Measurements from ENCODE around the gene CDH23.
"Not testable (repeated sequence)": the region's sequence is repeated elsewhere in the genome, so short reads cannot be mapped to it uniquely, and the experiment has no call there.

Gene CDH23

DNA sequence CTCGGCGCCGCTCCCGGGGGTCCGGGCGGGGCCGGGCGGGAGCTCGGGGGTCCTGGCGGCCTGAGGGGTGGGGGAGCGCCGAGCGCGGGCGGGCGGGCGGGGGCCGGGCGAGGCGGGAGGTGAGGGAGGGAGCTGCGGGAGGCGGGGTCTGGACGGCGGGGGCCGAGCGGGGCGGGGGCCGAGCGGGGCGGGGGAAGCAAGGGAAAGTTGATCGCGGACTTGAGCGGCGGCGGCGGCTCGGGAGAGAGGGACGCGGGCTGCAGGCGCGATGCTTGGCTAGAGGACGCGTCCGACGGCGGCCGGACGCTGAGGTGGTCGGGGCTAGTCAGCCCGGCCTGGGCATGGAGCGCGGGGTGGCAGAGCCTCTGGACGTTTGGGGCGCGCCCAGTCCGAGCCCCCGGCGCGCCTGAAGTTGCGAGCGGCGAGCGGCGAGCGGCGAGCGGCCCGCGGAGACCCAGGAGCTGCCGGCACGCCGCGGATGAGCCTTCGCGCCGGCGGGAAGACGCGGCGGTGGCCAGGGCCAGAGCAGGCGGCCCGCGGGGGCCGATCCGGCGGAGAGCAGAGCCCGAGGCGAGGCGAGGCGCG, at the start of gene CDH23:
TSS of gene CDH23 (plus strand) at position 210 of the 585 bp plus-strand sequence. CDS start 42,912 bp downstream, outside the sequence.
- DNase-seq: no peak

- DNase-seq: no peak
Measured at GRCh38 chr10:71347587-71348395, 48.9 kb upstream of the CDH23 start.

DNA sequence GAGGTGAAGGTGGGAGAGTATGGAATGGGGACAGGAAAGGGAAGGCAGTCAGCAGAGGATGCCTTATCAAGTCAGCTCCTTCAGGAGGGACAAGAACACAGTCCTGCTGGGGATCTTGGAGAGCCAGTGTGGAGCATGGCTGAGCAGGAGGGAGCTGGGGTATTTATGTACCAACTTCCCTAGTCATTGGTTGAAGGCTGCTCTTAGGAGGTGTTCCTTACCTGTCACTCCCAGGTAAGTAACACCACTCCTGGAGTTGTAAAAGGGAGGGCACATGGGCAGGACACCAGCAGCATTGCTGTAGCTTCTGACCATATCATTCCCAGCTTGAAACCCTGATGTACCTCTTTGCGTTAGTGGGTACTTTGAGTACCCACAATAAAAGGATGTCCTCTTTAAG, 47.9 kb upstream of the CDH23 start:
- no peak for DNase-seq

DNA sequence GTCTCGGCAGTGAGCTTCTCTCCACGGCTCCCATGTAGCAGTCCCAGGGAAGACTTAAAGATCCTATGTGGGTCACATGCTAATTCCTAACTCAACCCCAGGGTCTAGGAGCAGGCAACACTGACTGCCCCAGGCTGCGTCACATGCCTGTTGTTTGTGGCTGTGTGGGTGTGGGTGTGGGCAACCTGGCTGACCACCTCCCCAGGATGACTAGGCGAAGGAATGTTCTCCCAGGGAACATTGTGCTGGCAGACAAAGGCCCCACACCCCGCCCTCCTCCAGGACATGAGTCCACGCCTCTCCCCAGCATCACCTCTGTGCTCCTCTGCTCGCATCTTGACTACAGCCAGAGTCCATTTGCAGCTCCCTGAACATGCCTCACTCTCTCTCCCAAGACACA, 47.3 kb upstream of the CDH23 start:
- no peak for DNase-seq

DNA sequence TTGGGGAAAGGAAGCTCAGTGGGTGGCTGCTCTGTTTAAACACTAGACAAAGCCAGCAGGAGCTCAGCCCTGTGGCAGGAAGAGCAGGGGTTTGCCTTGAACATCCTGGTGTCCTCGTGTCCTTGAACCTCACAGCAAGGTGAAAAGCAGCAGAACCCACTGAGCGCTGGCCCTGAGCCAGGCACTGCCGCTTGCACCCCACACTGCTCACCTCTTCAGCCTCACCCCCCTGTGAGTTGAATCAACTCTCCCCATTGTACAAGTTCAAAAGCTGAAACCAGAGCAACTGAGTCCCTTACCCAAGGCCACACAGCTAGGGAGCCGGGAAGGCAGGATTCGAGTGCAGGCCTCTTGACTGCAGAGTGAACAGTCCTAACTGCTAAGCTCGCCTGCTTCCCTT, 45.6 kb upstream of the CDH23 start:
- DNase-seq: no peak

DNA sequence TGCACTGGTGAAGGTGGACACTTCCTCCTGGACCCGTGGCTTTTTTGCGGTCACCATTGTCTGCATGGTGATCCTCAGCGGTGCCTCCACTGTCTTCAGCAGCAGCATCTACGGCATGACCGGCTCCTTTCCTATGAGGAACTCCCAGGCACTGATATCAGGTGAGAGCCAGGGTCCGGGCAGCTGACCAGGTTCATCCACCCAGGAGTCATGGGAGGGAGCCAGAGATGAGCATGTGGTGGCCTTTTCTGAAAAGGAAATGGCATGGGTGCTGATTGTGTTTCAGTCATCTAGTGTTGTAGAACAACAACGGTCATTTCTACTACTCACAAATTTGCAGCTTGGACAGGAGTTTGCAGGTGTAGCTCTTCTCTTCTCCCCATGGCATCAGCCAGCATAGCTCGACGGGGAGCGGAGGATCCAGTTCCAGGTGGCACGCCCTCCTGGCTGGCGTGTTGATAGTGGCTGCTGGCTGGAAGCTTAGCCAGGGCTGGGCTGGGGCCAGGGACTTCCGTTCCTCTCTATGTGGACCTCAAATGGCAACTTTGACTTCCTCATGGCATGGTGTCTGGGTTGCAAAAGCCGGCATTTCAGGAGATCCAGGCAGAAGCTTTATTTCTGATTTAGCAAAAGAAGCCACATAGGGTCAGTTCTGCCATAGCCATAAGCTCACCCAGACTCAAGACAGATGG, 44.9 kb upstream of the CDH23 start:
- no peak for DNase-seq

DNA sequence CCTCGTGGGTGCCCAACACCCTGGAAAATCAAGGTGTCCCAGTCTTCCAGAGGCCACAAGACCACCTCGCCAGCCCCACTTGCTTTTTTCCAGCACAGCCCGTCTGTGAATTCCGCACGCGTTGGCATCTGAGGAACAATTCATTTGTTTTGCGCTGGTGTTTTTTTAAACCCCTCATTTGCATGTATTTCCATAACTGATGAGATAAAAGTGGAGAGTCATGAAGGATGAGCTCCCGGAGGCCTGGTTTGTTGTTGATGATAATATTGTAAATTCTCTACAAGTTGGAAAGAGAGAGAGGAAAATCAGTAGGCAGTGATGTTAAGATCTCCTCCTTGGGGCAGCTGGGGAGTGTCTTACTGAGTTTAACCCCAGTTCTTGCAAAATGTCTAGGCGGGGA, 43.1 kb upstream of the CDH23 start:
- DNase-seq: no peak

DNA sequence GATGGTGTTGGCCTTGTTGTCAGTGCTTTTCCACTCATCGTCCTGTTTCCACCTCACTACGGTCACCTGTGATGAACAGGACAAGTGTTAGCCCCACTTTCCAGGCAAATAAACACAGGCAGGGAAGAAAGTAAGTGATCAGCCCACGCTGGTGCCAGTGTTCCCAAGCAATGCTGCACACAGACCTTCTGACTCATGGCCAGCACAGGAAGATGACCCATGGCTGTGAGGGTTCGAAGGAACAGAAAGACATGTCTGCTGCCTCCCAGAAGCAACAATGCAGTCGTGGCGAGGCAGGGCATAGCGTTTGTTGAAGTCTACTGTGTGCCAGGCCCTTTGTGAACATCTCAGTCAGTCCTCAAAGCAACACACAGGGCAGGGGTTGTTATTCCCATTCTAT, 41.9 kb upstream of the CDH23 start:
- no peak for DNase-seq

GRCh38 chr10:71355886-71356285, 40.8 kb upstream of the CDH23 start:
- DNase-seq: no peak

DNA sequence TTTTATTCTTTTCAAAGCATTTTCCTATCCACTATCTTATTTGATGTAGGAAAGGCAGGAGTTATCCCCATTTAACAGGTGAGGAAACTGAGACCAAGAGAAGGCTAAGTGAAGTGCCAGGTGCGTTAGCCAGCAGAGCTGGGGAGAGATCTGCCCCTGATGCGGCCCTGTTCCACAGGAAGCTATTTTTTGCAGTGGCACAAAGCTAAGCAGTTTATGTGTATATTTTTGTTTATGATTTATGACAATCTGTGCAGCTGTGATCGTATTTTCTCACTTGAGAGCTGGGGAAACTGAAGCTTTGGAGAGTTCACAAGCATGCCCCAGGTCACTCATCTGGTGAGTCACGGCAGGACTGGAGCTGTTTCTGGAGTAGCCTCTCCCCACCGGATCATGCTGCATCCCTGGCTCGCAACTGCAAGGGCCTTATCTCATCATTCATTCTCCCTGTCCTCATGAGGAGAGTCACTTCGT, 38.9 kb upstream of the CDH23 start:
- no peak for DNase-seq

GRCh38 chr10:71358277-71358676, 38.4 kb upstream of the CDH23 start:
- DNase-seq: no peak

- not testable (repeated sequence) for DNase-seq
Measured at GRCh38 chr10:71358906-71359305, 37.8 kb upstream of the CDH23 start.

GRCh38 chr10:71359364-71360046, 37.2 kb upstream of the CDH23 start:
- DNase-seq: no peak

DNA sequence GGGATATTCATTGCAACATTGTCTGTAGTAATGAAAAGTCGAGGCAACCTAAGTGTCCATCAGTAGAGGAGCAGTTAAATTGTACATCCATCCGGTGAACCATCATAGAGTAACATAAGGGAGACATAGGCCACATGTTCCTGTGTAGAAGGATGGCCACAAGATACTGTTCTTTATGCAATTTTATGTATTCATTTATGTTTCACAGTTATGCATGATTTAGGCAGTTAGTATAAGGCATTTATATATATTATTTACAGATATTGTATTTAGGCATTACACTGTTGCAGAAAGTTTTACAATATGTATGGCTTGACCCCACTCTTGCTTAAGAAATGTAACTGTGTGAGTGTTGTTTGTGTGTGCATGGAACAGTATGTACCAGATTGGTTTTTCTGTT, 36.0 kb upstream of the CDH23 start:
- no peak for DNase-seq

GRCh38 chr10:71361581-71361980, 35.1 kb upstream of the CDH23 start:
- DNase-seq: no peak

- DNase-seq: no peak
Measured at GRCh38 chr10:71362141-71362540, 34.6 kb upstream of the CDH23 start.

DNA sequence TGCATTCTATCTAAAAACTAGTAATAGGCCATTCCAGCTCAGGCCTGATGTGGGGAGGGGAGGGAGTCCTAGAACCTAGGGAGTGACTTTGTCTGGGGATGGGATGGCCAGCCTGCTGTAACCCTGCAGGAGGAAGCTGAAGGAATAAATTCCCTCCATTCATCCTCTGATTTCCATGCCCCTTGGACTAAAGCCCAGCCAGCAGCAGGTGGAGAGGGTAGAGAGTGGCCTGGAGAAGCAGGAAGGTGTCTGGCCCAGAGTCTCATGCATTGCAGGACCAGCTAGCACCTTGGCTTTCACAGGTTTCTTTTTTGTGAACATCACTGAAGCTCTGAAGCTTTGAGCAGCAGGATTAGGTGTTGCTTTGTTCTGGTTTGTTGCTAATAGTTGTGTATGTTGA, 32.8 kb upstream of the CDH23 start:
- DNase-seq: no peak

DNA sequence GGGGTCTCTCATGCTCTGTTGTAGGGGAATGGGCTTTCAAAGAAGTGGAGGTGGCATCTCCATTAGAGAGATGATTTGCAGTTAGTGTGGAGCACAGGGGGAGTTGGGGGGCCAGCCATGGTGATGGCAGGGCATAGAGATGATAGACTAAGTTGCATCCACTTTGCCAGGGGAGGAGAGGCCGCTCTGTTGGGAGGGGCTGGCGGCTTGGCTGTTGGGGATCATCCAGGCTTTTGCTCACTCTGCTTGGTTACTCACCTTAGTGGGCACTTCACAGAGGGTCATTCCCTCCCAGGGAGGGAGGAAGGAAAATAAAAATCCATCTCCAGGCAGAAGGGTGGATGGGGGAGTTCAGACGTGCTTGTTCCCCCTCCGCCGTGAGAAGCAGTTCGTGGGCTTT, 31.4 kb upstream of the CDH23 start:
- DNase-seq: no peak

DNA sequence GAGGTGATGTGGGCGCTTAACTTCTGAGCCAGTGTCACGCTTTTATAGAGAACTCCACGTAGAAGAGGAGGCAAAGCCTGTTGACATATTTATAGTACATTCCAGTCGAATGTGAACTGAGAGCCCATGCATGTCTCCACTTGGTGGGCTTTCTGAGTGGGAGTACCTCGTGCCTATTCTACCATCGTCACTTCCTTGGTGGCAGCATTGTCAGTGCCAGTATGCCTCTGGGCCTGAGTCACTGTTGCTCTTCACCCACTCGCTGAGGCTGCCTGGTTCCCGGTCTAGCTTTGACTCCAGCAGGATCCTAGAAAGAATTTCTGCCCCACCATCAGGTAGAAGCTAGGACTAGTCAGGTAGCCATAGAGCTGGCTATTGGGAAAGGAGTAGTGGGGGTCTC, 30.0 kb upstream of the CDH23 start:
- DNase-seq: no peak

DNA sequence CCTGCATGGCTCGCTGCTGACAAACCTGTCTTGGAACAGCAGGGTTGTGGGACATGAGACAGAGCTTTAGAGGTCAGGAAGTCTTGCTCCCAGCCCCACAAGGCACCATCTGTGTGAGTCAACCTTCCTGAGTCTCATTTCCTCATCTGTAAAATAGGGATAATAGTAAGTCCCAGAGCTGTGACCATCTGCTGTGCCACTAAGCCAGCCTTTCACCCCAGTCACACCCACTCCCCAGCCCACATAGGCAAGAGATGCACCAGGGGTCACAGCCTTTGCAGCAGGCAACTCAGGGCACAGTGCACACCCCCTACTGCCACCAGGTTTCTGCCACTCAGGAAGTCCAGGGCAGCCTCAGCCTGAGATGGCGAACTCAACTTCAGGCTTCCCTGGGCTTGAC, 29.4 kb upstream of the CDH23 start:
- DNase-seq: no peak

DNA sequence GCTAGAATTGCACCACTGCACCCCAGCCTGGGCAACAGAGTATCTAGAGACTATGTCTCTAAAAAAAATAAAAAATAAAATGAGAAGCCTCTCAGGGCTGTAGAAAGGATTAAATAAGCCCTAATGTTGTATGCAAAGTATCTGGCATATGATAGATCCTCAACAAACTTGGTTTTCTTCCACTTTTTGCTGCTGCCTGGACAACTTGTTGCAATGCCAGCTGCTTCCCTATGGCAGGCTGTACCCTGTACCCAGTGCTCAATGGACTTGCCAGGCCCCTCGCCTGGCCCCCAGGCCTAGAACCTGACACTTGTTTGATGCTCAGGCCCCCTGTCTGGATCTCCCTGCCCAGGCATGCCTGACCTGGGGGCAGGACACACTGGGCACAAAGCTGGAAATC, 28.5 kb upstream of the CDH23 start:
- no peak for DNase-seq

DNA sequence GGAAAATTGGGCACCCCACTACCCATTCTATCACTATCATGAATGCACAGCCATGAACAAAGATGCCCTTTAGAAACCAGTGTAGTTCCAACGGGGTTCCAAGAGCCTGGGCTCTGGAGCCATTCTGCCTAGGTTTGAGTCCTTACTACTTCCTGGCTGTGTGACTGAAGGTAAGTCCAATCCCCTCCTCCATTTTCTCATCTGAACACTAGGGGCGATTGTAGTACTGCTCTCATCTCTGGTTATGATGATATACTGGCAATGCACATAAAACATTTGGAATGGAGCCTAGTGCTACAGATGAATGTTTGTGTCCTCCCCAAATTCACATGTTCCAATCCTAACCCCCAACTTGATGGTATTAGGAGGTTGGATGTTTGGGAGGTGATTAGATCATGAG, 28.1 kb upstream of the CDH23 start:
- no peak for DNase-seq

GRCh38 chr10:71369602-71370001, 27.1 kb upstream of the CDH23 start:
- DNase-seq: no peak

Data from T1000 (cell line).